ENCODE measurements around the gene HIVEP2. TPM values are rescaled to one million over a fixed set of nuclear protein-coding genes. Genes with fewer than 3 reads are reported as not detected.

Gene HIVEP2
- total RNA-seq, 1 donor from 2014 or later, result 17.2 TPM

- DNase-seq (ENCODE audit: low read depth), result no peak
Measured at GRCh38 chr6:142844065-142844755, 100.8 kb downstream of the HIVEP2 start.

- no peak for DNase-seq (ENCODE audit: low read depth)
Measured at GRCh38 chr6:142843361-142843760, 101.6 kb downstream of the HIVEP2 start.

- DNase-seq (ENCODE audit: low read depth), result no peak
Measured at GRCh38 chr6:142842418-142843261, 102.3 kb downstream of the HIVEP2 start.

GRCh38 chr6:142841915-142842314, 103.1 kb downstream of the HIVEP2 start:
- DNase-seq (ENCODE audit: low read depth), result no peak

GRCh38 chr6:142839686-142840040, 105.3 kb downstream of the HIVEP2 start:
- no peak for DNase-seq (ENCODE audit: low read depth)

- DNase-seq (ENCODE audit: low read depth), result no peak
Measured at GRCh38 chr6:142838821-142839685, 105.9 kb downstream of the HIVEP2 start.

- no peak for DNase-seq (ENCODE audit: low read depth)
Measured at GRCh38 chr6:142835787-142836535, 109.0 kb downstream of the HIVEP2 start.

GRCh38 chr6:142834853-142835252, 110.1 kb downstream of the HIVEP2 start:
- DNase-seq (ENCODE audit: low read depth), result no peak

- no peak for DNase-seq (ENCODE audit: low read depth)
Measured at GRCh38 chr6:142833798-142834197, 111.2 kb downstream of the HIVEP2 start.

GRCh38 chr6:142833054-142833453, 111.9 kb downstream of the HIVEP2 start:
- DNase-seq (ENCODE audit: low read depth), result no peak

GRCh38 chr6:142830807-142831206, 114.2 kb downstream of the HIVEP2 start:
- no peak for DNase-seq (ENCODE audit: low read depth)

GRCh38 chr6:142830116-142830710, 114.8 kb downstream of the HIVEP2 start:
- no peak for DNase-seq (ENCODE audit: low read depth)

- no peak for DNase-seq (ENCODE audit: low read depth)
Measured at GRCh38 chr6:142829556-142829955, 115.4 kb downstream of the HIVEP2 start.

GRCh38 chr6:142827991-142828390, 117.0 kb downstream of the HIVEP2 start:
- DNase-seq (ENCODE audit: low read depth), result no peak

- DNase-seq (ENCODE audit: low read depth), result peak; percentile 34
Measured at GRCh38 chr6:142827369-142827768, 117.6 kb downstream of the HIVEP2 start.

GRCh38 chr6:142825760-142826159, 119.2 kb downstream of the HIVEP2 start:
- DNase-seq (ENCODE audit: low read depth), result no peak

- DNase-seq (ENCODE audit: low read depth), result no peak
Measured at GRCh38 chr6:142824426-142824825, 120.5 kb downstream of the HIVEP2 start.

- no peak for DNase-seq (ENCODE audit: low read depth)
Measured at GRCh38 chr6:142823256-142823902, 121.6 kb downstream of the HIVEP2 start.

- peak; percentile 50 for DNase-seq (ENCODE audit: low read depth)
Measured at GRCh38 chr6:142822842-142823241, 122.1 kb downstream of the HIVEP2 start.

- DNase-seq (ENCODE audit: low read depth), result no peak
Measured at GRCh38 chr6:142822383-142822782, 122.6 kb downstream of the HIVEP2 start.

Measured in myocyte (in vitro differentiated cells).